Loucy (cell line): Measurements from ENCODE around the gene PRCD.

Experiments
- CTCF ChIP-seq: fragments of 200-600 bp; sonication (generic); conservative IDR thresholded peaks from 2 replicates; pipeline ENCODE4 v1.5.1; 2014; ENCODE audit warnings: mild to moderate bottlenecking, antibody characterized with exemption, low read length
- EZH2phosphoT487 ChIP-seq: fragments of 200-600 bp; IDR thresholded peaks from 2 replicates; pipeline ENCODE4 v1.6.1; 2018; ENCODE audit warnings: antibody characterized with exemption, mild to moderate bottlenecking, moderate library complexity, borderline replicate concordance

GRCh38 chr17:76582660-76583059, 42.8 kb downstream of the PRCD start:
- no peak for TF ChIP-seq CTCF
- no peak for TF ChIP-seq EZH2phosphoT487
